ENCODE results near the gene PIP4K2C. TPM values are rescaled to one million over a fixed set of nuclear protein-coding genes. Genes with fewer than 3 reads are reported as not detected.
A peak's percentile ranks its signal among the peaks of the same experiment; 100 is the strongest.

Gene PIP4K2C
- total RNA-seq, 1 experiment from 2014 or later, result 37.1 TPM

DNA sequence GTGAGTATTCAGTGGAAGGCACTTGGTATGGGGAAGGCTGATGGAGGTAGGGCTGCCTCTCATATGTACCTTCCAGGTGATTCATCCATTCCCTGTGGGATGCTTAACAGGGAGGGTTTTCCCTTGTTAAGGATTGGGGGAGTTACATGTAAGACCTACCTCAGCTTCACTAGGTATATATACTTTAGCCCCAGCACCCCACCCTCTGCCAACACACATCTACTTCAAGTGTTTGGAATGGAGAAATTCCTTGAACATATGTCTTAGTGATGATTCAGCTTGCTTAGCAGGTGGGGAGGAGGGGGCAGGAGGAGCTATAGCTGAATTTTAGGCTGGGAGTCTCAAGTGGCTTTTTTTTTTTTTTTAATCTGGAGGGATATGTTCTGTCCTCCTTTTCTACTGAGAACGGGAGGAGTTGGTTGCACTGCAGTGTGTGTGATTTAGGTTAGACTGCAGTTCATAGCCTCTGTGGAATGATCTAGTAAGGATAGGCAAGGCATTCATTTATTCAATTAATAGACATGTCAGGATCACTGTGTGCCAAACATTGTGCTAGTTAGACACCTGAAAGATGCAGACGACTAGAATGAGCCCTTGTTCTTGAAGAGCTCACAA, 1.7 kb downstream of the PIP4K2C start:
- no peak overlapping the region for H2AFZ ChIP-seq (ENCODE audit: low read length)
- no CpG with 5 or more reads among the region's 2 CpGs for WGBS (ENCODE audit: extremely low coverage, insufficient read length, low lambda C conversion rate)
- H3K79me2 ChIP-seq (ENCODE audit: insufficient read depth, low read length), result peaks cover 3% of the 10 kb centered on the region; the same call in 1 of the 2 replicates
- no peaks in the 10 kb centered on the region for H3K27me3 Mint-ChIP-seq (ENCODE audit: low read depth)
- peaks cover 16% of the 10 kb centered on the region for H3K23me2 ChIP-seq (ENCODE audit: insufficient read length, low read depth, low read length, poor library complexity, severe bottlenecking)
- no peaks in the 10 kb centered on the region for H3K27me3 ChIP-seq (ENCODE audit: insufficient read depth, low read length)
- H4K91ac ChIP-seq (ENCODE audit: insufficient read length, low read depth, low read length), result no peak overlapping the region
- H3K14ac ChIP-seq (ENCODE audit: insufficient read depth, low read length), result no peak overlapping the region
- H4K8ac ChIP-seq (replicated peaks; ENCODE audit: insufficient read length, low read depth, low read length), result no peak overlapping the region
- no peak overlapping the region for H2AK5ac ChIP-seq (ENCODE audit: insufficient read length, low read length)
- H2BK12ac ChIP-seq (ENCODE audit: insufficient read length, low read depth, low read length), result no peak overlapping the region
- no peaks in the 10 kb centered on the region for H4K20me1 ChIP-seq (ENCODE audit: control insufficient read depth, insufficient read depth, insufficient read length)
- no peak for DNase-seq
- no peak overlapping the region for H2BK20ac ChIP-seq (ENCODE audit: low read depth, low read length, poor library complexity, severe bottlenecking)
- H3K27ac ChIP-seq (ENCODE audit: insufficient read length, low read depth, low read length), result no peak overlapping the region
- no peak overlapping the region for H4K5ac ChIP-seq (ENCODE audit: insufficient read length, low read depth, low read length)
- H3K4ac ChIP-seq (ENCODE audit: low read depth, low read length), result no peak overlapping the region
- H3K23ac ChIP-seq (ENCODE audit: insufficient read length, low read depth, low read length), result no peak overlapping the region
- peaks cover 15 to 20% of the 10 kb centered on the region in 2 experiments for H3K4me1 Mint-ChIP-seq
- no peaks in the 10 kb centered on the region for H3K9me3 ChIP-seq (ENCODE audit: control insufficient read depth, low read depth, low read length)
- peaks cover 2 to 27% (median 12%) of the 10 kb centered on the region in 3 experiments; a peak in 6 of 7 replicates for H3K36me3 Mint-ChIP-seq (ENCODE audit: insufficient read depth in 1 of 3, low read depth in 3 of 3)
- peak overlapping the region; percentile 84 to 93 for H3K4me3 Mint-ChIP-seq
- no peak overlapping the region for H2BK5ac ChIP-seq (ENCODE audit: insufficient read length, low read length)
- no peak overlapping the region for H3K56ac ChIP-seq (ENCODE audit: insufficient read length, low read depth, low read length)
- H3K27ac Mint-ChIP-seq, result no peak overlapping the region
- peaks cover 8% of the 10 kb centered on the region for H3K79me1 ChIP-seq (ENCODE audit: insufficient read depth, low read depth, low read length, poor library complexity, severe bottlenecking)
- H3T11ph ChIP-seq (ENCODE audit: low read length), result no peak overlapping the region
- H2BK120ac ChIP-seq (ENCODE audit: low read depth, low read length, poor library complexity, severe bottlenecking), result no peak overlapping the region
- no peaks in the 10 kb centered on the region for H3K9me3 Mint-ChIP-seq
- no peak overlapping the region for H3K18ac ChIP-seq (ENCODE audit: insufficient read length, low read depth, low read length)
- H2BK15ac ChIP-seq (ENCODE audit: low read depth, low read length), result no peak overlapping the region
- H3K4me1 ChIP-seq (ENCODE audit: insufficient read depth, low read length), result peaks cover 5% of the 10 kb centered on the region; the same call in 1 of the 2 replicates
- H3K9ac ChIP-seq (ENCODE audit: extremely low read depth, insufficient read length, low read length), result no peak overlapping the region
- TF ChIP-seq, protein P1, sequence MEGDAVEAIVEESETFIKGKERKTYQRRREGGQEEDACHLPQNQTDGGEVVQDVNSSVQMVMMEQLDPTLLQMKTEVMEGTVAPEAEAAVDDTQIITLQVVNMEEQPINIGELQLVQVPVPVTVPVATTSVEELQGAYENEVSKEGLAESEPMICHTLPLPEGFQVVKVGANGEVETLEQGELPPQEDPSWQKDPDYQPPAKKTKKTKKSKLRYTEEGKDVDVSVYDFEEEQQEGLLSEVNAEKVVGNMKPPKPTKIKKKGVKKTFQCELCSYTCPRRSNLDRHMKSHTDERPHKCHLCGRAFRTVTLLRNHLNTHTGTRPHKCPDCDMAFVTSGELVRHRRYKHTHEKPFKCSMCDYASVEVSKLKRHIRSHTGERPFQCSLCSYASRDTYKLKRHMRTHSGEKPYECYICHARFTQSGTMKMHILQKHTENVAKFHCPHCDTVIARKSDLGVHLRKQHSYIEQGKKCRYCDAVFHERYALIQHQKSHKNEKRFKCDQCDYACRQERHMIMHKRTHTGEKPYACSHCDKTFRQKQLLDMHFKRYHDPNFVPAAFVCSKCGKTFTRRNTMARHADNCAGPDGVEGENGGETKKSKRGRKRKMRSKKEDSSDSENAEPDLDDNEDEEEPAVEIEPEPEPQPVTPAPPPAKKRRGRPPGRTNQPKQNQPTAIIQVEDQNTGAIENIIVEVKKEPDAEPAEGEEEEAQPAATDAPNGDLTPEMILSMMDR (conservative IDR thresholded peaks at IDR 0.05), result no peak
- H3K4me2 ChIP-seq (ENCODE audit: insufficient read depth, insufficient read length, low read length), result no peak overlapping the region

Measured in H9 (cell line).